ENCODE results near the gene RIMS1. TPM values are rescaled to one million over a fixed set of nuclear protein-coding genes. Genes with fewer than 3 reads are reported as not detected.

Gene RIMS1
- polyA plus RNA-seq, 1 experiment, result 0.91 TPM

DNA sequence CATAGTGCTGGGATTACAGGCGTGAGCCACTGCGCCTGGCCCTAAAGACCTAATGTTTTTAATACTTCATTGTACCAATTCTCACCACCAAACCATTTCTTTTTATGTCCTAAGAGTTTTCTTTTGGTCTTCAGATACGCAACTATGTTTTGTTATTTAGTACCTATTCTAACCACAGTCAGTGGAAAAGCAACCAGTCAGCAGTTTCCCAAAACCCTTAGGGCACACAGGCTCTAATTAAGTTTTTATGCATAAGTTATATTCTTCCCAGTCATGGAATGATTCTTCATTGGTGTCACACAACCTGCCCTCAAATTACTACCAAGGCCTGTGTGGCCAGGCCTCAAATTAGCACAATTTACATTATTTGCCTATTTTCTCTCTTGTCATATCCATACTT, 487.8 kb downstream of the RIMS1 start:
- CTCF ChIA-PET, result no interaction called here
- no peaks in the 10 kb centered on the region for H3K27me3 ChIP-seq (ENCODE audit: control insufficient read depth, insufficient read depth, low read length)
- H3K4me3 ChIP-seq (ENCODE audit: low read depth, low read length), result no peak overlapping the region
- POLR2A ChIA-PET, result no interaction called here
- H3K27ac ChIP-seq (ENCODE audit: low read depth, low read length), result no peak overlapping the region
- H3K9me3 ChIP-seq (ENCODE audit: control insufficient read depth, insufficient read depth, low read length), result no peaks in the 10 kb centered on the region
- no peak for DNase-seq (ENCODE audit: low read depth, low spot score)
- no peak for TF ChIP-seq CTCF (IDR thresholded peaks at IDR 0.05; ENCODE audit: low read depth, low read length)

DNA sequence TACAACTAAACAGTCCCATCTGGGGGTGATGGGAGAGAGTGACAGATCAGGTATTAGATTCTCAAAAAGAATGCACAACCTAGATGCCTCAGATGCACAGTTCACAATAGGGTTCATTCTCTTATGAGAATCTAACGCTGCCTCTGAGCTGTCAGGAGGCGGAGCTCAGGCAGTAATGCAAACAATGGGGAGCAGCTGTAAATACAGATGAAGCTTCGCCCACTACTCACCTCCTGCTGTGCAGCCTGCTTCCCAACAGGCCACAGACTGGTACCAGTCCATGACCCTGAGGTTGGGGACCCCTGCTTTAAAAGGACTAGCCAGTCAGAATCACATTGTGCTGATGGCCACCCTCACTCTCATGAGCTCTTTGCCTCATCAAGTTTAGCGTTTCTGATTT, 488.5 kb downstream of the RIMS1 start:
- POLR2A ChIA-PET, result no interaction called here

DNA sequence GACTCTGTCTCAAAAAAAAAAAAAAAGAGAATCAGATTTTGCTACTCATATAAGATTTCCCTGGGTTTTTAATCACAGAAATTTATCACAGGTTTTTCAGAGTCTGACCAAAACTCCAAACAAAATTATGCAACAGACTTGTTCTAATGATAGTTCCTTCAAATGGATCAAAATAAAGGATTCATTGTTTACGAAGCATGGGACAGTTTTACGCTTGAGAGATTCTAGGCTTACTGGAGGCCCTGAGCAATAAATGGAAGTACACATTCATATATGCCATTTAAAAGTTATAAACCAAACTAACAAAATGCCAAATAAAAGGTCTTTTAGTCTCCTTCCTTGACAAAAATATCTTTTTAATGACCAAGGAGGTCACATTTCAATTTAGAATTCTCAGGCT, 490.4 kb downstream of the RIMS1 start:
- Histone ChIP-seq H3K9me3 (ENCODE audit: control insufficient read depth, insufficient read depth, low read length) (no peaks in the 10 kb centered on the region), H3K27me3 (ENCODE audit: control insufficient read depth, insufficient read depth, low read length) (no peaks in the 10 kb centered on the region), H3K27ac (ENCODE audit: low read depth, low read length) (no peak overlapping the region), H3K4me3 (ENCODE audit: low read depth, low read length) (no peak overlapping the region)
- POLR2A ChIA-PET, result no interaction called here
- CTCF ChIA-PET, result no interaction called here
- no peak for TF ChIP-seq CTCF (IDR thresholded peaks at IDR 0.05; ENCODE audit: low read depth, low read length)
- no peak for DNase-seq (ENCODE audit: low read depth, low spot score)

More for the DNA sequence above, 488.5 kb downstream of the RIMS1 start:
- CTCF ChIA-PET, result no interaction called here
- Histone ChIP-seq H3K27me3 (ENCODE audit: control insufficient read depth, insufficient read depth, low read length) (no peaks in the 10 kb centered on the region), H3K27ac (ENCODE audit: low read depth, low read length) (no peak overlapping the region), H3K9me3 (ENCODE audit: control insufficient read depth, insufficient read depth, low read length) (no peaks in the 10 kb centered on the region), H3K4me3 (ENCODE audit: low read depth, low read length) (no peak overlapping the region)
- DNase-seq (ENCODE audit: low read depth, low spot score), result no peak
- TF ChIP-seq CTCF (IDR thresholded peaks at IDR 0.05; ENCODE audit: low read depth, low read length), result no peak

GRCh38 chr6:72381076-72381475, 494.7 kb downstream of the RIMS1 start:
- H3K9me3 ChIP-seq (ENCODE audit: control insufficient read depth, insufficient read depth, low read length), result no peaks in the 10 kb centered on the region
- H3K4me3 ChIP-seq (ENCODE audit: low read depth, low read length), result no peak overlapping the region
- no peak for DNase-seq (ENCODE audit: low read depth, low spot score)
- TF ChIP-seq CTCF (IDR thresholded peaks at IDR 0.05; ENCODE audit: low read depth, low read length), result no peak
- ChIA-PET POLR2A (no interaction called here), CTCF (no interaction called here)
- no peaks in the 10 kb centered on the region for H3K27me3 ChIP-seq (ENCODE audit: control insufficient read depth, insufficient read depth, low read length)
- no peak overlapping the region for H3K27ac ChIP-seq (ENCODE audit: low read depth, low read length)

GRCh38 chr6:72382602-72383529, 496.5 kb downstream of the RIMS1 start:
- POLR2A ChIA-PET, result no interaction called here

More at GRCh38 chr6:72382602-72383529, 496.5 kb downstream of the RIMS1 start:
- DNase-seq (ENCODE audit: low read depth, low spot score), result no peak
- no peak for TF ChIP-seq CTCF (IDR thresholded peaks at IDR 0.05; ENCODE audit: low read depth, low read length)
- CTCF ChIA-PET, result interaction anchor here (1.0 kb wide), 1 partner anchor 234 kb away, joined by 3 read pairs; no protein-coding TSS in a partner anchor
- H3K9me3 ChIP-seq (ENCODE audit: control insufficient read depth, insufficient read depth, low read length), result peaks cover 3% of the 10 kb centered on the region; the same call in 1 of the 2 replicates
- no peaks in the 10 kb centered on the region for H3K27me3 ChIP-seq (ENCODE audit: control insufficient read depth, insufficient read depth, low read length)
- no peak overlapping the region for H3K27ac ChIP-seq (ENCODE audit: low read depth, low read length)
- no peak overlapping the region for H3K4me3 ChIP-seq (ENCODE audit: low read depth, low read length)
